H1 (cell line): ENCODE measurements around the gene TM9SF1. TPM values are rescaled to one million over a fixed set of nuclear protein-coding genes. Genes with fewer than 3 reads are reported as not detected.

Experiments used
- CREB1 ChIP-seq: IDR thresholded peaks from 2 replicates; pipeline ENCODE4 v1.6.1; 2012; ENCODE audit warnings: inconsistent platforms
- RNF2 ChIP-seq: fragments of 200-900, 300-1000 bp; sonication (generic); IDR thresholded peaks from 2 replicates; pipeline ENCODE4 v1.7.1; 2016; ENCODE audit warnings: borderline replicate concordance, low read depth, mild to moderate bottlenecking, antibody characterized with exemption, low read length; ENCODE audit not compliant: poor library complexity, severe bottlenecking; ENCODE audit errors: missing control alignments
- TEAD4 ChIP-seq: IDR thresholded peaks from 2 replicates; pipeline ENCODE4 v1.6.1; 2012; ENCODE audit warnings: low read depth, low read length, inconsistent platforms, mixed read lengths
- polyA plus RNA-seq, 7 experiments: library from polyadenylated mRNA; depleted of rRNA in 3 of 7; stranded (reverse) in 5 of 7; unstranded in 2 of 7; fragments of >200 nt in 5 of 7; fragments of 200-250 nt in 2 of 7; gene quantifications; 1 replicate in 5 of 7; 2 replicates in 1 of 7; 4 replicates in 1 of 7; pipeline versions ENCODE4 v1.2.1 to v1.2.3, GENCODE V29; 2011 to 2013; ENCODE audit warnings: missing spikeins in 2 of 7, mixed read lengths in 2 of 7
- total RNA-seq: library from RNA; stranded (reverse); fragmentation: NEBNext Ultra II Directional; extraction: Animal tissue kit (Norgen Biotek cat#: 25700); gene quantifications from 2 replicates; pipeline ENCODE4 v1.2.1, GENCODE V29; 2021

The TM9SF1 gene
- total and polyA plus RNA-seq, 2 of the 8 experiments (the other 6 are each of a cell fraction or from before 2014, with no cell fraction given): 22.2 to 29.2 TPM

GRCh38 chr14:24167469-24168114 lies 27.6 kb downstream of the TM9SF1 start (continued):
- TF ChIP-seq RNF2 (no peak), TEAD4 (no peak), CREB1 (no peak)
